D721Med (cell line): ENCODE data around the gene TMEM126B.

Experiments
- DNase-seq: peaks from one replicate; pipeline ENCODE4 v3.0.0; 2011; ENCODE audit warnings: low spot score; ENCODE audit not compliant: insufficient read length
- FAIRE-seq: peaks from 2 replicates; lab custom pipeline; 2011; peaks lifted over from hg19 to GRCh38; lab: Jason Lieb, UNC
- TF ChIP-seq, protein P1 (sequence below): IDR thresholded peaks from 2 replicates; pipeline ENCODE4 v1.5.1; 2012; ENCODE audit warnings: mild to moderate bottlenecking, control low read depth; ENCODE audit not compliant: insufficient read depth; ENCODE audit errors: missing control alignments

TMEM126B gene

DNA sequence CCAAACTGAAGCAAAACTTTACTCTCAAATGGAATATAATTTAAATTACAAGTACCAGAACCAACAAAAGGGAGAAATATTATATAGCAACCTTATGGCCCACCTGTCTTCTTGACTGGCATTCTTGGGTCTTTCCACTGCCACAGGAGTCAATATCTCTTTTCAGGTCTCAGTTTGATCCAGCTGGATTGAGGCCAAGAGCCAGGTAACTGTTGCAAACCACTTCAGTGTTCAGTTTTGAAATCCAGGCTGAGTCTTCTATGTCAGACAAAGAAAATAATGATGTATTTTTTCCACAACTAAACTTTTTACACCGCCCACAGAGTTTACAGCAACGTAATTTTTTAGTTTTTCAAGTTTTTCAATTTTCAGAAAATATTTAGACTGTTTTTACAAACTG, 1.9 kb upstream of the TMEM126B start:
- FAIRE-seq (no peak), DNase-seq (no peak)
- TF ChIP-seq, protein P1, sequence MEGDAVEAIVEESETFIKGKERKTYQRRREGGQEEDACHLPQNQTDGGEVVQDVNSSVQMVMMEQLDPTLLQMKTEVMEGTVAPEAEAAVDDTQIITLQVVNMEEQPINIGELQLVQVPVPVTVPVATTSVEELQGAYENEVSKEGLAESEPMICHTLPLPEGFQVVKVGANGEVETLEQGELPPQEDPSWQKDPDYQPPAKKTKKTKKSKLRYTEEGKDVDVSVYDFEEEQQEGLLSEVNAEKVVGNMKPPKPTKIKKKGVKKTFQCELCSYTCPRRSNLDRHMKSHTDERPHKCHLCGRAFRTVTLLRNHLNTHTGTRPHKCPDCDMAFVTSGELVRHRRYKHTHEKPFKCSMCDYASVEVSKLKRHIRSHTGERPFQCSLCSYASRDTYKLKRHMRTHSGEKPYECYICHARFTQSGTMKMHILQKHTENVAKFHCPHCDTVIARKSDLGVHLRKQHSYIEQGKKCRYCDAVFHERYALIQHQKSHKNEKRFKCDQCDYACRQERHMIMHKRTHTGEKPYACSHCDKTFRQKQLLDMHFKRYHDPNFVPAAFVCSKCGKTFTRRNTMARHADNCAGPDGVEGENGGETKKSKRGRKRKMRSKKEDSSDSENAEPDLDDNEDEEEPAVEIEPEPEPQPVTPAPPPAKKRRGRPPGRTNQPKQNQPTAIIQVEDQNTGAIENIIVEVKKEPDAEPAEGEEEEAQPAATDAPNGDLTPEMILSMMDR: no peak

DNA sequence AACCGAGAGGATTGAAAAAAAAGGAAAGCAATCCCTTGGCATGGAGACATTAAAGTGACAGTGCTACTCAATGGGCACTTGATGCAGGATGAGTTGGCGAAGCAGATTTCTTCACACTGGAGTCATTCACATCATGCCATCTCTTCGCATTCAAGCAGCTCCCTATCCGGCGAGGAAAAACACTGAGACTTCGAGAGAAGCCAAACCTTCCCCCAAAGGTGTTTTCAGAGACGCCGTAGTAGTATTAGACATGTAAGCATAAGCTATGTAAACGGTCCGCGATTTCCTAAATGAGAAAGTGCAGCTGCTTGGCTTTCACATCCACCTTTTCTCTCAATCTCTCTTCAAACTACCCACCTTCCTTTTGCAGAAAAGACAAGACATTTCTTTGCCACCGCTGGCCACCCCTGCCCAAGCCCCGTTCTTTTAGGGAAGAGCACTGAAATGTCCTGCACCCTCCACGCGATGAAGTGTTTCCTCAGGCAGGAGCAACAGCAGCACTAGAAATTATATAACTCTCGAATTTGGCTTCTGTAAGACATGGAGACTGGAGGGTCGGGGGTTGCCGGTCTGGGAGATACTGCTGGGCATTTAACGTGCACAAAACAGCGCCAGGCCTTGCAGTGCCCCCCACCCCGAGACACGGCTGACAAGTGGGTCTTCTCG, 928 bp upstream of the TMEM126B start, which contains the start of gene DLG2:
Gene DLG2 (minus strand): TSS at position 13 of the 666 bp plus-strand sequence.
- FAIRE-seq: no peak
- TF ChIP-seq, protein P1: no peak
- DNase-seq: no peak

DNA sequence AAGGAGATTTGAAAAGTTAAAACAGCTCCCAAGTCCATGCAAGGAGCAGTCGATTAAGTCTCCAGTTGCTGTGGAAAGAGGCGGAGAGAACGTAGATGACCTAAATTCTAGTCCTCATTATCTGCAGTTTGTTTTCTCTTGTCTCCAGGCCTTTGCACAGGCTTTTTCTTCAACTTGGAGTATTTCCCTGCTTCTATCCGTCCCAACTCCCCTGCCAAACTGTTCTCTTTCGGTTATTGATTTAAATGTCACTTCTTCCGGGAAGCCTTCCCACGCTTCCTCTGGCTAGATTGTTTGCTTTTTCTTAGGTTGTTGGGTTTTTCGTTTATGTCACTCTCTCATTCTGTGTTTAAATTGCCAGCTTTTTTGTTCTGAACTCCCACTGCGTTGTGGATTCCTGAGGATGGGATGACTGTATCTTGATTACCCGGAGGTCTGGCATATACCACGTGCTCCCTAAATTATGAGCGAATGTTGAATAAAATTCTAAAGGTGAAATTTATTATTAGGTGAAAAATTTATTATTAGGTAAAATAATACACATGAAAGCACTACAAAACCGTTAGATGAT, 463 bp downstream of the TMEM126B start:
- TF ChIP-seq, protein P1: no peak
- no peak for FAIRE-seq
- DNase-seq: no peak

DNA sequence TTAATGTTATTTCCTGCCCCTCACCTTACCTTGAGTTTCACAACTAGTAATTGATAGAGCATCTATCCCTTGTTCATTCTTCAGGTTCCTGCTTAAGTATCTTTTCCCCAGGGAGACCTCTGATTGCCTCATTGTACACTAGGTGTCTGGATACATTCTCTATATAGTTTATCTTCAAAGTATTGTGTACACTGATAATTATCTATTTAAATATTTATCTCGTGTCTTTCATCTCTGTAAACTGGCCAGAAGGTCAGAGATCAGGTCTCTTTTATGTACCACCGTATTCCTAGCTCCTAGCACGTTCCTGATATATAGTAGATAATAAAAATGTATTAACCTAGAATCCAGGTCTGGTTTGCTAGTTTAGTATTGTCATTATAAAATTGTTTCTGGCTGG, 6.4 kb downstream of the TMEM126B start:
- DNase-seq: no peak
- TF ChIP-seq, protein P1: no peak
- FAIRE-seq: no peak

DNA sequence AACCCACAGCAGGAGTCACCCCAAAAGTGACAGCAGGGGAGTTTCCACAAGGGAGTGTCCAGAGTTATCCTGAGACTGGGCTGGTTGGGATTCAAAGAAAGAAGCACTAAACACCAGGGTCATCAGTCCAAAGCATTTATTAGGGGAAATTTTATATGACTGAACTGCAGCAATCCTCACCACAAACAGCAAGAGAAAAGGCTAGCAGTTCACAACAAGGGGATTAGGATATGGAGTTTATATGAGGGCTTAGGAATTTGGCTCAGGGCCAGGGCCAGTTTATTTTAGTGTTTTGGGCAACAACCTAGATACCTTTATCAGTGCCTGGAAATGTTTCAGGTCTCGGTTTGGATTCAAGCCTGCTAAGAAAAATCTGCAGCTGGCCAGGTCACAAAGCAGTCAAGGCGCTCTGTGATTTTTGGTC, 14.8 kb downstream of the TMEM126B start:
- FAIRE-seq: no peak
- no peak for DNase-seq
- TF ChIP-seq, protein P1: no peak

DNA sequence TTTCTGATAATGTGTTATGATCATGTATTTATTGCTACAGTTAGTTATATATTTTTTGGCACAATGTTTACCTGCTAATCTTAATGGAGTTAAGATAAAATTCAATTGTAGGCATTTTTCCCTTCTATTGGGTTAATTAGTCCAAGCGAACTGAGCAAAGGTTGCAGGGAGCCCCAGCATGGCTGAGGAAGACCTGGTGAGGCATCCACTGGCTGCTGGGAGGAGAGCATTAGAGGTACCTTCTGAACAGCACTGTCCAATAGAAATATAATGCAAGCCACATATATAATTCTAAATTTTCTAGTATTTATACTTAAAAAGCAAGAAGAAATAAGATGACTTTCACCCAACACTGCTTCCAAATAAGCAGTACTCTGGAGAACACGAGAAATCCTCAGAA, 18.7 kb downstream of the TMEM126B start:
- DNase-seq: no peak
- no peak for FAIRE-seq
- TF ChIP-seq, protein P1: no peak

DNA sequence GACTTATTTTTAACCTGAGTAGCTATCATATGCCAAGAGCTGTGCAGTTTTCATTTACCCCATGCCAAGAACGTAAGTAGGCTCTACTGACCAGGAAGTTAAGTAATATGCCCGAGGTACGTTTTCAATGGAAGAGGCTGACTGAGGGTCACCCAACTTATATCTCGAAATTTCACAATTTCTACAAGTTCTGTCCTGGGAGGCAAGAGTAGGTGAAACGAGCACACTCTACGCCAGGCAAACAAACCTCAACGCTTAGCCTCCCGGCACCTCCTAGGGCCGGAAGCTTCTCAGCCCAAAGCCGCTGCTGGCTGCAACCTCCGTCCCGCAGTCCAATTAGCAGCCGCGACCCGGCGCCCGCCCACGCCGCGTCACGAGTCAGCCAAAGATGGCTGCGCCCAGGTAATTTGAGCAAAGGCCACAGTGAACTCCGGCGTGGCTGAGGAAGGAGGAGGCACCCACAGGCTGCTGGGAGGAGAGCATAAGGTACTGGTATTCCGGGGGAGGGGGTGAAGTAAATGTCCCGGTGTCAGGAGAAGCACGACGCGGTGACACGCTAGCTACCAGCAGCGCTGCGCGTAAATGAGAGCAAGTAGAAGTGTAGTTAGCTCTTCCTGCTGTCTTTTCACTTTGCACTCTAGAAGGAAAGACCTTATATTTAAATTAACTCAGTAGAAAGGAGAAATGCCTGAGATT, 19.4 kb downstream of the TMEM126B start, which contains the start of gene TMEM126A:
Gene TMEM126A (plus strand): TSS at position 364 of the 696 bp plus-strand sequence. CDS start 2,289 bp downstream, outside the sequence.
- no peak for FAIRE-seq

More for the DNA sequence above, 19.4 kb downstream of the TMEM126B start, which contains the start of gene TMEM126A:
- TF ChIP-seq, protein P1: no peak
- peak; percentile 33 for DNase-seq
